ENCODE measurements around the gene STK36.

GRCh38 chr2:218718058-218718457 is 46.2 kb downstream of the STK36 start:
- TF ChIP-seq CTCF (IDR thresholded peaks at IDR 0.05) (no peak), POLR2A (IDR thresholded peaks at IDR 0.05) (no peak)
